Activated CD8-positive, alpha-beta memory T cell treated with anti-CD3 and anti-CD28 coated beads, Interleukin-2, amount 50 U/mL, for 24 hours (primary cell): Measurements from ENCODE around the gene PRR18.

Experiments used
- DNase-seq: peaks from one replicate; pipeline ENCODE4 v3.0.0-alpha.2; 2020; ENCODE audit errors: extremely low read depth

Gene PRR18

GRCh38 chr6:166333172-166333995 is 25.2 kb upstream of the PRR18 start:
- no peak for DNase-seq

DNA sequence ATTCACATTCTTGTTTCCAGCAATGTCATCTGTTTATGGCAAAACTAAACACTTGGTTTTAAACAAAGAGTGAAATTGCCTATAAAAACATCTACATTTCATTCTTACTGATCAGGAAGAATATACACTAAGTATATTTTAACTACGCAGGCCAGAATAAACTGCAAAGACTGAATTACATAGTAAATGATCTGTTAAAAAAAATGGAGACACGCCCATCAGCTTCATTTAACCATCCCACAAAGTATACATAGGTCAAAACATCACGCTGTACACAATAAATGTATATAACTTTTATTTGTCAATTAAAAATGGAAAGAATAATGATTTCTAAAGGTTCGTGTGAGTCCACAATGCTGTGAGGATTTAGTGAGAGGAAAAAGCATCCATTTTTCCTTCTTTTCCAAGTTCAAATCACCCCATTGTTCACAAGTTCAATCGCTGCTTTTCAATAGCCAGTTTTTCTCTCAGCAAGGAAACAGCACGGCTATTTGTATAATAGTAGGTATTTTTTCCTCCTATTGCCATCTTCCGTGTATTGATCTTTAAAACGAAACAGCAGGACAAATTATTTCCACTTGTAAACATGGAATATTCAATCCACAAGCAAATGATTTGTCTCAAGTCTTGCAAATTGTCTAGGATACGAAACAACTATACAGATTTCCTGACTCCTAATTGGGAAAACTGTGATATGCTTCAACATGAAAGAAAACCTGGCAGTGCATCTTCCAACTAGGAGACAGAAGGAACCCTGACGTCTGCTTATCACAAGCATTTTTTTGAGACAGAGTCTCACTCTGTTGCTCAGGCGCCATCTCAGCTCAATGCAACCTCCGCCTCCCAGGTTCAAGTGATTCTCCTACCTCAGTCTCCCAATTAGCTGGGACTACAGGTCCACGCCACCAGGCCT is 23.6 kb upstream of the PRR18 start:
- DNase-seq = no peak

- DNase-seq = no peak
Observed at GRCh38 chr6:166330612-166331011, 22.4 kb upstream of the PRR18 start.

- DNase-seq = no peak
Observed at GRCh38 chr6:166325383-166326042, 17.3 kb upstream of the PRR18 start.

DNA sequence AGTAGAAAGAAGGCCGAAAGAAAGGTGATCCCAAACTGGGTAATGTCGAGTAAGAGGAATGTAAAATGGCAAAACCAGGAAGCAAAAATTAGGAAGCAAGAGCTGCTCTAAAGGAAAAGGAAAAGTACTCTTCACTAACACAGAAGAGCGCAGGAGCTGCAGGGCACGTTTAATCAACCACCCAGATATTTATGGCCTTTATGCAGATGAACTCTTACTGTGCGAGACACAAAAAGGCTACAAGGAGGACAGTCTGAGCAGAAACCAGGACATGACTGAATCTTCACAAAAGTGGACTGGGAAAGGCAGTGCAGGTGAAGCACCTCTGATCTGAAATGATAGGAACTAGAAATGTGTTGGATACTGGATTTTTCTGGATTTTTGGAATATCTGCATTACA is 15.2 kb upstream of the PRR18 start:
- no peak for DNase-seq

GRCh38 chr6:166318649-166319600 is 10.7 kb upstream of the PRR18 start:
- no peak for DNase-seq

DNA sequence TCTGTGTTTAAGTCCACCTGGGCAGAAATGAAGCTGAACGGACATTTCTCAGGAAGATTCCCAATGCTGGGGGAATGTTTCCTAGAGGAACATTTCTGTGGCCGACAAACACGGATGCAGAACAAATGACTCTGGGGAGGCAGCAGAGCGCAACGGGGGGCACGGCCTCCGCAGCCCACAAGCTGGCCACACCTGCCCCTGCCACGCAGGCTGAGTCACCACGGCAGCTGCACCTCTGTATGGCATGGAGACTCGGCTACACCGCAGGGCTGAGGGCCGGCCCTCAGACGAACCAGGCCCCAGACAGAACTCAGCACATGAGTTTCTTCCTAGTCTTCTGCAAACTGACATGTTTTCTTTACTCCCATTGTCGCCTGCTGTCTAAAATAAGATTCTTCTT is 10.0 kb upstream of the PRR18 start:
- no peak for DNase-seq

DNA sequence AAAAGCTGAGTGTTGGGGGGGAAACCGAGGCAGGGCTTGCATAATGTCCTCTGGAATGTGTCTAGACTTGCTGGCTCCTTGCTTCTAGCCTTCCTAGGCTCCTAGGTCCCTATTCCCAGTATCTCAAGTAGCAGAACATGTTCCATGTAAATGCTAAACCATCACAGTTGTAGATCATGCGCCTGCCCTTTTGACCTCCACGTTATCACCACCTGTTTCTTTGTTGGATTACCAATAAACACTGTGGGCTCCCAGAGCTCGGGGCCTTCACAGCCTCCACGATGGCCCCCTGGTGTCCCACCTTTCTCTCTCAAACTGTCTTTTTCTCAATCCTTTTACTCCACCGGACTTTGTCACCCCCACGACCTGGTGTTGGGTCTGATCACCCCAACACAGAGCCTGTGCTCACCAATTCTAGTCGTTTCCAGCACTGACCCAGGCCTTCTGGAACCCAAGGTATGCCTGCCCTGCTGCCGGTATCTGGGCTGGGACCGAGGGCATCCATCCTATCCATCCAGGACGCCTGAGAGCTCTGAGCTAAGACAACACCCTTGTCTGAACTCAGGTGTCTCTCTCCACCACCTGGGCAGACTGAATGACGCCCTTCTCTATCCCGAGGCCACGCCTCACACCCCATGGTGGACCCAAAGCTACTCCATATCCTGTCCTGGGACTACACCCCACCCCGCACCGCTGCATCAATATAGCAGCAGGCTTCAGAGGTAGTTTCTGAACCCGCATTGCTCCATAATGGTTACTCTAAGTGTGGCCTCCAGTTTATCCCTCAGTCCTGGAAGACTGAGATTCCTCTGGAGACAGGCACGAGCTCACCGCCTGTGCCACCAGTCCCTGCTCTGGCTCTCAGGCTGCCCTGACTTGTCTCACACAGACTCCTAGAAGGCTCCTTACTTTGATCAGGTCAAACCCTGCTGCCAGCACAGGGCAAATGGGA is 9.3 kb upstream of the PRR18 start:
- DNase-seq = no peak

GRCh38 chr6:166315436-166315835 is 7.2 kb upstream of the PRR18 start:
- DNase-seq = no peak

- DNase-seq = no peak
Observed at GRCh38 chr6:166314454-166314853, 6.3 kb upstream of the PRR18 start.

DNA sequence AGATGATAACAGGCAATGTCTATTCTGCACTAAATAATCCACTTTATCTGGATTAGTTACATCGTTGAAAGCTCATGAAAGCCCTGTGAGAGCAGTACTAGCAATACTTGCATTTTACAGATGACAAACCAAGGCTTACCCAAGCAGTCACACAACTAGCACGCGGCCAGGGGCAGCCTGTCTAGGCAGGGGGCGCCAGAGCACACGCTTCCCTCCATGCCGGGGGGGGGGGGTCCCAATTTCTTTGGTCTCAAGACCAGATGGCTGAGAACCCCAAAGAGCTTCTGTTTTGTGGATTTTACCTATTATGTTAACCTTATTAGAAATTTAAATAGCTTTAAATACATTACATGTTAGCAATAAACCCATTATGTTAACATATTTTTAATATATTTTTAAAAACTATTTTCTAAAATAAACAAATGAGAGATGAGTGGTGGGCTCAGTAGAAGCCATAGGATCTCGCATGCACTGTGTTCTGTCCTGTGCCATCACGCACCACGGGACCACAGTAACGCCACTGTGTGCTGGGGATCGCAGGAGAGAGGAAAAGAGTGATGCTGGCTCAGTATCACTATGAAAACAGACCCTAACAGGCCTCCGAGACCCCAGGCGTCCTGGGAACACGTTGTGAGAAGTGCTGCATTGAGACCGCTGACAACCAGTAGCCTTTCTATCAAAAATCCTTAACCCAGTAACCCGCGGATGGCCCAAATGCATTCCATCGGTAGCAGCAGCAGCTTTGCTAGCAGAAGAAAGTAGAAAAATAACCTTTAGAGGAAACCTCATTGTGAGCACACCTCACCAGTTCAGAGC is 5.3 kb upstream of the PRR18 start:
- no peak for DNase-seq

DNA sequence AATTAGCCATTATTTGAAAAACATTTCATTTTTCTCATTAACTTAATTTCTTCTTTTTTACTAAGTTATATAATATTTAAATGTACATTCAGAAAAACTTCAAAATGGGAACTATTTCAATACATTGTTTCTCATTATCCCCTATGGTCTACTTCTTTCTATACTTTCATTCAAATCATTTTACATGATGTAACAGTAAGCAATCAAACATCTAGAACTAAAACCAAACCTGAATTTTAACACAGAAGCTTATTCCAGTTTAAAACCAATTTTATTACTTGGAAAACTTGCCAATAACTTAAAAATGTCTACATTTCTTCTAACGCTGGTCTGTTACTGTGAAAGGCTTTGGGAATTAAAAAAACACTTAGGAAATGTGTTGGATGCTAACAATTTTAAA is 4.6 kb upstream of the PRR18 start:
- DNase-seq = no peak

DNA sequence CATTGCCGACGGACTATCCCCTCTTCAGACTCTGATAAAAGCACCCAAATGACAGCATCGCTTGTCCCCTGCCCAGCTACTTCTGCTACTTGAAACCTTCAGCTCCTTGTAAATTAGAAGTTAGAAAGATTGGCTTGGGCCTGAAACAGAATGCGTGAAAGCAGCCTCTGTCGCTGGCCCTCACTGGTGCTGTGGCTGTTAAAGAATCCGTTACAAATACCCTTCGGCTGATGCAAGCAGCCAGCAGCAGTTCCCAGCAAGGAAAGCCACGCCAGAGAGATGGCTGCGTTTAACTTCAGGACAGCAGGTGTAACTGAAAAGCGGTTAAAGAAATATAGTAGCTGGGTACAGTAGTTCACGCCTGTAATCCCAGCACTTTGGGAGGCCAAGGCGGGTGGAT is 2.4 kb upstream of the PRR18 start:
- DNase-seq = no peak

DNA sequence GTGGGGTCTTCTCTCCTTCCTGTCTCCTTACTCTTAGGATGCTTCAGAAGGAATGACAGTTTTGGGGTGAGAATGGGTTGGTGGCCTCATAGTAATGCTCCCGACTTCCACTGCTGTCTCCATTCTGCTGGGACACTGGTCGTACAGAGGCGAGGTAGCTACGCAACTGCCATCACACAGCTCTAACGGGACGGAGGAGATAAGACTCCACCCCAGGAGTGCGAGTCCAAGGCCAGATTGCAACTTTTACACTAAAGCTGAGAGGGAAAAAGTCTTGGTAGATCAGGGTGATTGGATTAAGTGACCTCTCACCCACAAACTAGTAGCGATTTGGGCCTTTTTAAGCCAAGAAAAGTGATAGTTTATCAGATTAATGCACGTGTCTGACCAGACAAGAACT is 1.8 kb upstream of the PRR18 start:
- DNase-seq = no peak

GRCh38 chr6:166308769-166309589 is 787 bp upstream of the PRR18 start:
- DNase-seq = no peak

- DNase-seq = no peak
Observed at GRCh38 chr6:166307082-166308032, 835 bp downstream of the PRR18 start.

- no peak for DNase-seq
Observed at GRCh38 chr6:166306378-166307081, 1.7 kb downstream of the PRR18 start.
